AG04449 (cell line): ENCODE results near the gene PTPN13.

ENCODE experiments used
- CTCF ChIA-PET: fragments of 350-600 bp; formaldehyde crosslinking; extraction: SDS; loops from one replicate; lab custom pipeline; 2021; ENCODE audit warnings: antibody characterized with exemption; lab: Yijun Ruan, JAX
- POLR2A ChIA-PET: fragments of 400-600, 350-600 bp; formaldehyde crosslinking; extraction: SDS; loops from one replicate; lab custom pipeline; 2020; ENCODE audit warnings: antibody characterized with exemption, inconsistent platforms; lab: Yijun Ruan, JAX
- DNase-seq: peaks from one replicate; pipeline ENCODE4 v3.0.0-alpha.2; 2010; ENCODE audit warnings: low read depth, low spot score
- H3K4me3 ChIP-seq: 2 replicates; pipeline ENCODE4 v1.5.1; 2011; ENCODE audit warnings: low read depth, mild to moderate bottlenecking, control low read depth, low read length
- TF ChIP-seq, protein P1 (sequence below): IDR thresholded peaks from one replicate; pipeline ENCODE4 v1.5.1; 2011; ENCODE audit warnings: mild to moderate bottlenecking, moderate library complexity, low read length, control low read depth, inconsistent platforms; ENCODE audit not compliant: insufficient read depth; ENCODE audit errors: missing control alignments

The PTPN13 gene

DNA sequence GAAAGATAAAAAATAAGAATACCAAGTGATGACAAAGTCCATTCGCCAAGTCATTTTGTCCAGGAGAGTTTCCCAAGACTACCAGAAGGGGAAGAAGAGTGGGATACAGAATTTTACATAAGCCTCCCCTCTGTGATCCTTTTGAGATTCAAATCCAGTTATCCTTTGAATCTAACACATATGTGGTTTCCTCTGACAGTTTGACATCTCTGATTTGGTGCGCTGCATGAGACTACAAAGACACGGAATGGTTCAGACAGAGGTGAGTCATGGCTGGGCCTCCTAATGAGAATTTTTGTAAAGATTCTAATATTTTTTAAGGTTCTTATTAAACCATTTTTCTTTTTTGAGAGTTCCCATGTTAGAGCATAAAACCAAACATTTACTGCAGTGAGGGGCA, 216.7 kb downstream of the PTPN13 start:
- H3K4me3 ChIP-seq, result no peak overlapping the region
- TF ChIP-seq, protein P1, sequence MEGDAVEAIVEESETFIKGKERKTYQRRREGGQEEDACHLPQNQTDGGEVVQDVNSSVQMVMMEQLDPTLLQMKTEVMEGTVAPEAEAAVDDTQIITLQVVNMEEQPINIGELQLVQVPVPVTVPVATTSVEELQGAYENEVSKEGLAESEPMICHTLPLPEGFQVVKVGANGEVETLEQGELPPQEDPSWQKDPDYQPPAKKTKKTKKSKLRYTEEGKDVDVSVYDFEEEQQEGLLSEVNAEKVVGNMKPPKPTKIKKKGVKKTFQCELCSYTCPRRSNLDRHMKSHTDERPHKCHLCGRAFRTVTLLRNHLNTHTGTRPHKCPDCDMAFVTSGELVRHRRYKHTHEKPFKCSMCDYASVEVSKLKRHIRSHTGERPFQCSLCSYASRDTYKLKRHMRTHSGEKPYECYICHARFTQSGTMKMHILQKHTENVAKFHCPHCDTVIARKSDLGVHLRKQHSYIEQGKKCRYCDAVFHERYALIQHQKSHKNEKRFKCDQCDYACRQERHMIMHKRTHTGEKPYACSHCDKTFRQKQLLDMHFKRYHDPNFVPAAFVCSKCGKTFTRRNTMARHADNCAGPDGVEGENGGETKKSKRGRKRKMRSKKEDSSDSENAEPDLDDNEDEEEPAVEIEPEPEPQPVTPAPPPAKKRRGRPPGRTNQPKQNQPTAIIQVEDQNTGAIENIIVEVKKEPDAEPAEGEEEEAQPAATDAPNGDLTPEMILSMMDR, result no peak
- POLR2A ChIA-PET, result no interaction called here
- no peak for DNase-seq
- CTCF ChIA-PET, result no interaction called here

DNA sequence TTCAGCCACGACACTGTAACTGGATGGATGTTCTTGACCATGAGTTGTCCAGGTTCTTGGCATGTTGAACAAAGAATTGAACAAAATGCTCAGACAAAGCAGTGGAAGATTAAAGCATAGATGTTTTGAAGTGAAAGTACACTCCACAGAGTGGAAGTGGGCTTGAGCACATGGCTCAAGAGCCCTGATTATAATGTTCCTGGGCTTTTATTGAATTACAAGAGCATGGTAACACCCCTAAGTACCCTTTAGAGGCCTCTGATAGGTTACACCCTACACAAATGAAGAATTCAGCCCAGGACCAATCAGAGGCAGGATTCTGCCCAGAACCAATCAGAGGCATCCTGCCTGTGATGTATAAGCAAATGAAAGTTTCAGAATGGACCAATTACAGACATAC, 221.5 kb downstream of the PTPN13 start:
- CTCF ChIA-PET, result interaction anchor here (1.5 kb wide), 2 partner anchors 9 to 316 kb away, joined by 4 read pairs; no protein-coding TSS in a partner anchor

DNA sequence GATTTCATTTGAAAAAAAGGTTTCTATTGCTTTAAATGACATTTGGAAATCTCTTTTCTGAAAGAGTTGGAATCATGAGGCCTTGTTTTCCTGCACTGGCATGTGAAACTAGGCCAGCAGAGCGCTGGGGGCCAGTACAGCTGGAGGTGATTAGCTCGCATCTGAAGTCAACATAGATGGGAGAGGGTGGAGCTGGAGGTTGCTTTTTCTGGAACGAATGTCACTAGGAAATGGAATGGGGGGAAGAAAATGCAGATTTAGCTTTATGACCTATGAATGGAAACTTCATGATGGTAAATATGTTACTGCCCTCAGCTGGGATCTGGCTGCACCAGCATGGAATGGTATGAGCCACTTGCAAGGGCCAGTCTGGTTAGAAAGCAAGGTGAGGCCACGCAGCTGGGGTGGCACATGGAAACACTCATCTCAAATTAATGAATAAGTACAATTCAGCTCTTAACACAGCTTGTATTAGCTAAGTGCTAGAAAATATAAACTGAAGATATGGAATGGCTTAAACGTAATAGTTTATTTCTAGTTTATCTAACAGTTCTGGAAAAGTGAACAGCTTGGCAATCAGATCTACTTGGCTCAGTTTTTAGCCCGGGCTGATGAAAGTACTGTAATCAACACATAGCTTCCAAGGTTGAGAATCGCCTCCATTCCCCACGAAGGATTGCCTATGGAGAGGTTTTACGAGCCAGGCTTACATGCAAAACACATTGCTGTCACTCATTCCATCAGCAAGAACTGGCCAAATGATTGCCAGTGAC, 222.6 kb downstream of the PTPN13 start:
- CTCF ChIA-PET, result interaction anchor here (1.4 to 1.5 kb wide), 2 partner anchors 10 to 318 kb away, joined by 4 to 11 read pairs; no protein-coding TSS in a partner anchor
- POLR2A ChIA-PET, result no interaction called here

More for the DNA sequence above, 221.5 kb downstream of the PTPN13 start:
- H3K4me3 ChIP-seq, result no peak overlapping the region
- POLR2A ChIA-PET, result no interaction called here
- DNase-seq, result no peak
- TF ChIP-seq, protein P1, result no peak

DNA sequence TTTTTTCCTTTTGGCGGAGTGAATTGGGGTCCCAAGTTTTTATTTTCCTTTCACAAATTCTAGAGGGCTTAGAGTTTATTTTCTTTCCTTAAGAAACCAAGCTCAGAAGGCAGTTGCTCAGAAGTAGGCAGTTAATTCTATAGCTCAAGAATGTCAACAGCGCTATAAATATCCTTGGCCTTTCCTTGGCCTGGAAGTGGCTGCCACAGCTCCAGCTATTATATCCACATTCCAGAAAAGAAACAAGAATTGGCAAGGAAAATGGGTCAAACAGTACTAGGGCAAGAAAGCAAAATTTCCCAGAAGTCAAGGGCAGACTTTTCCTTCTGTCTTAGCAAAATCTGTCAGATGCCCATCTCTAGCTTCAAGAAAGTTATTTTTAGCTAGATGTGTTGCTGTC, 224.1 kb downstream of the PTPN13 start:
- POLR2A ChIA-PET, result interaction anchor here (0.8 to 1.3 kb wide), 2 partner anchors 13 to 17 kb away, joined by 3 to 5 read pairs; no protein-coding TSS in a partner anchor
- H3K4me3 ChIP-seq, result no peak overlapping the region
- TF ChIP-seq, protein P1, result no peak
- no peak for DNase-seq
- CTCF ChIA-PET, result interaction anchor here (0.8 to 1.3 kb wide), 6 partner anchors 9 to 322 kb away, joined by 3 read pairs; no protein-coding TSS in a partner anchor

More for the DNA sequence above, 222.6 kb downstream of the PTPN13 start:
- H3K4me3 ChIP-seq, result no peak overlapping the region
- TF ChIP-seq, protein P1, result no peak
- DNase-seq, result no peak

DNA sequence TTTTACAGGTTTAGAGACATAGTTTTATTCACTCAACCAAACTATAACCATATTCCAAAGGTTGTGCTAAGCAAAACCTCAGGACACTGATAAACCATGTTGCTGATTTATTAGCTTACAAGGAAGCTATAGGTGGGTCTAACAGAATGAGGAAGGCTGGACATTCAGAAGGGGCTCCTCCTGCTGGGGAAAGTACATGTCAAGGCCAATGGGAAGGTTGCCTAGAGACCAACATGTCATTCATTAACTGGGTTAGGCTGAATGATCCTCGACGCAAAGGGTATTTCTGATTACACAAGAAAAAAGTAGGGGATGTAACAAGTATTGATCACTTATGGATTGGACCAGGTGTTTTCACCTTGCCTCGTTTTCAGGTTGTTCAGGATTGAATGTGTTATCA, 224.7 kb downstream of the PTPN13 start:
- H3K4me3 ChIP-seq, result no peak overlapping the region
- CTCF ChIA-PET, result interaction anchor here (1.3 kb wide), 1 partner anchor 11 kb away, joined by 3 read pairs; no protein-coding TSS in a partner anchor
- POLR2A ChIA-PET, result interaction anchor here (0.8 to 1.3 kb wide), 2 partner anchors 12 to 16 kb away, joined by 3 to 5 read pairs; no protein-coding TSS in a partner anchor
- TF ChIP-seq, protein P1, result no peak
- no peak for DNase-seq

DNA sequence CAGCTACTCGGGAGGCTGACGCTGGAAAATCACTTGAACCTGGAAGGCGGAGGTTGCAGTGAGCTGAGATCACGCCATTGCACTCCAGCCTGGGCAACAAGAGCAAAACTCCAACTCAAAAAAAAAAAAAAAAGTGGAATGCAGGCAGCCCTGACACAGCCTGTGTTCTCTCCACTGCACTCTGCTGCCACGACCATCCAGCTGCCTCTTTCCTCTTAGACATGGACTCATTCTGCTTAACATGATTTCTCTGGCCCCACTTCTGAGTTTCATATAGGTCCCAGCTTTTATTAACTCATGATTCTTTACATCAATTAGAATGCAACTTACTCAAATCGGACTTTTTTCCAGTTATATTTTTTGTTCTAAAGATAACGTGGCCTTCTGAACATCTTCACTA, 225.4 kb downstream of the PTPN13 start:
- ChIA-PET CTCF (no interaction called here), POLR2A (no interaction called here)
- DNase-seq, result no peak
- H3K4me3 ChIP-seq, result no peak overlapping the region
- TF ChIP-seq, protein P1, result no peak
